ENCODE measurements around the gene STON2.

STON2 gene

GRCh38 chr14:81396113-81396512, 4.0 kb downstream of the STON2 start:
- TF ChIP-seq TSHZ2 (CRISPR knock-in tag; IDR thresholded peaks at IDR 0.05) (no peak), CSDC2 (CRISPR knock-in tag; IDR thresholded peaks at IDR 0.05) (no peak)
- no peak for ATAC-seq

- no peak for ATAC-seq
- TF ChIP-seq ZFP30 (CRISPR knock-in tag; IDR thresholded peaks at IDR 0.05) (no peak), ISL1 (CRISPR knock-in tag; IDR thresholded peaks at IDR 0.05) (no peak), ZC3H10 (CRISPR knock-in tag; IDR thresholded peaks at IDR 0.05) (no peak), CREB5 (CRISPR knock-in tag; IDR thresholded peaks at IDR 0.05; ENCODE audit: low read depth) (no peak), TCF4 (CRISPR knock-in tag; IDR thresholded peaks at IDR 0.05; ENCODE audit: borderline replicate concordance) (no peak)
These were observed 5.4 kb downstream of the STON2 start for GRCh38 chr14:81394739-81395138.

- no peak for ATAC-seq
- TF ChIP-seq ZC3H10 (CRISPR knock-in tag; IDR thresholded peaks at IDR 0.05) = no peak
These were observed 7.0 kb downstream of the STON2 start for GRCh38 chr14:81392976-81393643.

- ATAC-seq = no peak
- no peak for TF ChIP-seq ZFP3 (CRISPR knock-in tag; IDR thresholded peaks at IDR 0.05)
- TF ChIP-seq BACH2 (CRISPR knock-in tag; IDR thresholded peaks at IDR 0.05; ENCODE audit: borderline replicate concordance) = no peak
- no peak for TF ChIP-seq CREB5 (CRISPR knock-in tag; IDR thresholded peaks at IDR 0.05; ENCODE audit: low read depth)
- TF ChIP-seq RARB (CRISPR knock-in tag; IDR thresholded peaks at IDR 0.05) = no peak
- TF ChIP-seq GLIS3 (CRISPR knock-in tag; IDR thresholded peaks at IDR 0.05) = no peak
- no peak for TF ChIP-seq PPARA (CRISPR knock-in tag; IDR thresholded peaks at IDR 0.05; ENCODE audit: borderline replicate concordance)
These were observed 8.1 kb downstream of the STON2 start for GRCh38 chr14:81392052-81392451.

- TF ChIP-seq ZFP3 (CRISPR knock-in tag; IDR thresholded peaks at IDR 0.05) = no peak
- TF ChIP-seq POU6F1 (CRISPR knock-in tag; IDR thresholded peaks at IDR 0.05; ENCODE audit: borderline replicate concordance, low read depth) = no peak
- no peak for TF ChIP-seq TOX (CRISPR knock-in tag; IDR thresholded peaks at IDR 0.05; ENCODE audit: borderline replicate concordance)
- TF ChIP-seq PPARA (CRISPR knock-in tag; IDR thresholded peaks at IDR 0.05; ENCODE audit: borderline replicate concordance) = no peak
- no peak for TF ChIP-seq CSDC2 (CRISPR knock-in tag; IDR thresholded peaks at IDR 0.05)
- TF ChIP-seq ZNF70 (CRISPR knock-in tag; IDR thresholded peaks at IDR 0.05) = no peak
- TF ChIP-seq ZC3H10 (CRISPR knock-in tag; IDR thresholded peaks at IDR 0.05) = no peak
- TF ChIP-seq OSR1 (CRISPR knock-in tag; IDR thresholded peaks at IDR 0.05) = no peak
- no peak for TF ChIP-seq CREB5 (CRISPR knock-in tag; IDR thresholded peaks at IDR 0.05; ENCODE audit: low read depth)
- no peak for TF ChIP-seq RARB (CRISPR knock-in tag; IDR thresholded peaks at IDR 0.05)
- no peak for TF ChIP-seq ARNTL (CRISPR knock-in tag; IDR thresholded peaks at IDR 0.05; ENCODE audit: borderline replicate concordance, low read depth)
- no peak for TF ChIP-seq ZNF565 (CRISPR knock-in tag; conservative IDR thresholded peaks at IDR 0.05; ENCODE audit: low read depth)
- TF ChIP-seq ESRRG (CRISPR knock-in tag; IDR thresholded peaks at IDR 0.05) = no peak
- TF ChIP-seq TCF4 (CRISPR knock-in tag; IDR thresholded peaks at IDR 0.05; ENCODE audit: borderline replicate concordance) = no peak
- TF ChIP-seq BACH2 (CRISPR knock-in tag; IDR thresholded peaks at IDR 0.05; ENCODE audit: borderline replicate concordance) = no peak
- TF ChIP-seq, protein P1, sequence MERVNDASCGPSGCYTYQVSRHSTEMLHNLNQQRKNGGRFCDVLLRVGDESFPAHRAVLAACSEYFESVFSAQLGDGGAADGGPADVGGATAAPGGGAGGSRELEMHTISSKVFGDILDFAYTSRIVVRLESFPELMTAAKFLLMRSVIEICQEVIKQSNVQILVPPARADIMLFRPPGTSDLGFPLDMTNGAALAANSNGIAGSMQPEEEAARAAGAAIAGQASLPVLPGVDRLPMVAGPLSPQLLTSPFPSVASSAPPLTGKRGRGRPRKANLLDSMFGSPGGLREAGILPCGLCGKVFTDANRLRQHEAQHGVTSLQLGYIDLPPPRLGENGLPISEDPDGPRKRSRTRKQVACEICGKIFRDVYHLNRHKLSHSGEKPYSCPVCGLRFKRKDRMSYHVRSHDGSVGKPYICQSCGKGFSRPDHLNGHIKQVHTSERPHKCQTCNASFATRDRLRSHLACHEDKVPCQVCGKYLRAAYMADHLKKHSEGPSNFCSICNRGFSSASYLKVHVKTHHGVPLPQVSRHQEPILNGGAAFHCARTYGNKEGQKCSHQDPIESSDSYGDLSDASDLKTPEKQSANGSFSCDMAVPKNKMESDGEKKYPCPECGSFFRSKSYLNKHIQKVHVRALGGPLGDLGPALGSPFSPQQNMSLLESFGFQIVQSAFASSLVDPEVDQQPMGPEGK (CRISPR knock-in tag; IDR thresholded peaks at IDR 0.05; ENCODE audit: borderline replicate concordance) = no peak
- TF ChIP-seq ZNF8 (CRISPR knock-in tag; IDR thresholded peaks at IDR 0.05) = no peak
- ATAC-seq = no peak
These were observed 9.4 kb downstream of the STON2 start for GRCh38 chr14:81390696-81391095.

Data from SK-N-SH treated with all-trans-retinoic acid at 6 μM for 48 hours (cell line).